Neural progenitor cell (in vitro differentiated cells): Measurements from ENCODE around the gene COLEC11.

Source experiments
- EZH2 ChIP-seq: fragments of 200-600 bp; sonication (generic); IDR thresholded peaks from 2 replicates; pipeline ENCODE4 v1.6.1; 2017; ENCODE audit warnings: antibody characterized with exemption, mild to moderate bottlenecking, moderate library complexity
- TF ChIP-seq, protein P1 (sequence below): fragments of 200-600 bp; sonication (generic); IDR thresholded peaks from 2 replicates; pipeline ENCODE4 v1.5.1; 2017; ENCODE audit warnings: antibody characterized with exemption, mild to moderate bottlenecking

DNA sequence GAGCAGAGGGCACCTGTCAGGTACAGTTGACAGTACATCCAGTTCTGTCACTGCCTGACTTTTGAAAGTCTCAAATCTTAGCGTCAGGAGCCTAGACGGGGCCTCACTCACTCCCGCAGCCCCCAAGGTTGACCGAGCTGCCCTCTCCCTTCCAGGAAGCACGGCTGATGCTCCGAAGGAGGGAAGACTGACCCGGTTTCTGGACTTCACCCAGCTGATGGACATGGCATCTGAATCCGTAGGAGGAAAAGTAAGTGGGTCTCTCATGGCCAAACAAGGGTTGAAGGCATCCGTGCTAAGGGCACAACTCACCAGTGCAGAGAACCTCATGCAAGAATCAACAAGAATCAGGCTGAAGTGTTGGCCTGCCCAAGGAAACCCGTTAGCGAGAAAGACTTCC is 76.0 kb downstream of the COLEC11 start:
- TF ChIP-seq, protein P1, sequence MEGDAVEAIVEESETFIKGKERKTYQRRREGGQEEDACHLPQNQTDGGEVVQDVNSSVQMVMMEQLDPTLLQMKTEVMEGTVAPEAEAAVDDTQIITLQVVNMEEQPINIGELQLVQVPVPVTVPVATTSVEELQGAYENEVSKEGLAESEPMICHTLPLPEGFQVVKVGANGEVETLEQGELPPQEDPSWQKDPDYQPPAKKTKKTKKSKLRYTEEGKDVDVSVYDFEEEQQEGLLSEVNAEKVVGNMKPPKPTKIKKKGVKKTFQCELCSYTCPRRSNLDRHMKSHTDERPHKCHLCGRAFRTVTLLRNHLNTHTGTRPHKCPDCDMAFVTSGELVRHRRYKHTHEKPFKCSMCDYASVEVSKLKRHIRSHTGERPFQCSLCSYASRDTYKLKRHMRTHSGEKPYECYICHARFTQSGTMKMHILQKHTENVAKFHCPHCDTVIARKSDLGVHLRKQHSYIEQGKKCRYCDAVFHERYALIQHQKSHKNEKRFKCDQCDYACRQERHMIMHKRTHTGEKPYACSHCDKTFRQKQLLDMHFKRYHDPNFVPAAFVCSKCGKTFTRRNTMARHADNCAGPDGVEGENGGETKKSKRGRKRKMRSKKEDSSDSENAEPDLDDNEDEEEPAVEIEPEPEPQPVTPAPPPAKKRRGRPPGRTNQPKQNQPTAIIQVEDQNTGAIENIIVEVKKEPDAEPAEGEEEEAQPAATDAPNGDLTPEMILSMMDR = no peak
- TF ChIP-seq EZH2 = no peak
